Neural progenitor cell (in vitro differentiated cells): ENCODE data around the gene LRRC8A. TPM values are rescaled to one million over a fixed set of nuclear protein-coding genes. Genes with fewer than 3 reads are reported as not detected.

Source experiments
- DNase-seq: peaks from one replicate; pipeline ENCODE4 v3.0.0-alpha.2; 2016; ENCODE audit warnings: low spot score
- H2AFZ ChIP-seq: fragments of 200-600 bp; sonication (generic); replicated peaks from 2 replicates; pipeline ENCODE4 v1.6.1; 2016; ENCODE audit warnings: antibody characterized with exemption
- H3F3A ChIP-seq: fragments of 200-600 bp; sonication (generic); 2 replicates; pipeline ENCODE4 v1.6.1; 2016; ENCODE audit warnings: antibody characterized with exemption, low read depth
- H3K27ac ChIP-seq: fragments of 200-600 bp; sonication (generic); 2 replicates; pipeline ENCODE4 v1.5.1; 2016; ENCODE audit warnings: mild to moderate bottlenecking
- H3K27me3 ChIP-seq: fragments of 200-600 bp; sonication (generic); 2 replicates; pipeline ENCODE4 v1.6.1; 2016; ENCODE audit warnings: mild to moderate bottlenecking, moderate library complexity
- H3K36me3 ChIP-seq: fragments of 200-600 bp; sonication (generic); 2 replicates; pipeline ENCODE4 v1.5.1; 2016
- H3K4me1 ChIP-seq: fragments of 200-600 bp; sonication (generic); 2 replicates; pipeline ENCODE4 v1.6.1; 2016; ENCODE audit warnings: mixed run types
- H3K4me2 ChIP-seq: fragments of 200-600 bp; sonication (generic); 2 replicates; pipeline ENCODE4 v1.6.1; 2016
- H3K4me3 ChIP-seq: fragments of 200-600 bp; sonication (generic); 2 replicates; pipeline ENCODE4 v1.5.1; 2016
- H3K79me2 ChIP-seq: fragments of 200-600 bp; sonication (generic); 2 replicates; pipeline ENCODE4 v1.6.1; 2016; ENCODE audit warnings: low read depth
- H3K9ac ChIP-seq: fragments of 200-600 bp; sonication (generic); 2 replicates; pipeline ENCODE4 v1.6.1; 2016
- H3K9me3 ChIP-seq: fragments of 200-600 bp; sonication (generic); 2 replicates; pipeline ENCODE4 v1.5.1; 2016; ENCODE audit warnings: low read depth
- H4K20me1 ChIP-seq: fragments of 200-600 bp; sonication (generic); 2 replicates; pipeline ENCODE4 v1.6.1; 2016; ENCODE audit warnings: low read depth
- H3K27ac Mint-ChIP-seq: 3 replicates; pipeline ENCODE4 v1.8.0; 2021; ENCODE audit warnings: mixed read lengths
- H3K27me3 Mint-ChIP-seq: 2 replicates; pipeline ENCODE4 v1.8.0; 2022; ENCODE audit warnings: low read depth, mild to moderate bottlenecking, inconsistent platforms, moderate library complexity, mixed read lengths; ENCODE audit not compliant: insufficient read depth
- H3K36me3 Mint-ChIP-seq: 3 replicates; pipeline ENCODE4 v1.8.0; 2021; ENCODE audit warnings: mixed read lengths
- H3K4me1 Mint-ChIP-seq: 3 replicates; pipeline ENCODE4 v1.8.0; 2021; ENCODE audit warnings: mixed read lengths
- H3K4me3 Mint-ChIP-seq: 3 replicates; pipeline ENCODE4 v1.8.0; 2021; ENCODE audit warnings: mild to moderate bottlenecking, moderate library complexity, mixed read lengths
- H3K9me3 Mint-ChIP-seq: 3 replicates; pipeline ENCODE4 v1.8.0; 2020; ENCODE audit warnings: mixed read lengths
- CTCF ChIP-seq: fragments of 200-600 bp; sonication (generic); IDR thresholded peaks from 2 replicates; pipeline ENCODE4 v1.5.1; 2017; ENCODE audit warnings: antibody characterized with exemption, mild to moderate bottlenecking
- EZH2 ChIP-seq: fragments of 200-600 bp; sonication (generic); IDR thresholded peaks from 2 replicates; pipeline ENCODE4 v1.6.1; 2017; ENCODE audit warnings: antibody characterized with exemption, mild to moderate bottlenecking, moderate library complexity
- EZH2phosphoT487 ChIP-seq: fragments of 200-600 bp; sonication (generic); IDR thresholded peaks from 2 replicates; pipeline ENCODE4 v1.6.1; 2017; ENCODE audit warnings: antibody characterized with exemption
- total RNA-seq: library from RNA; depleted of rRNA; stranded (reverse); fragments of >200 nt; gene quantifications from 2 replicates; pipeline ENCODE4 v1.2.3, GENCODE V29; 2015; ENCODE audit warnings: low replicate concordance

Gene LRRC8A
- total RNA-seq, 1 donor from 2014 or later = 17.1 TPM

- H3K9me3 Mint-ChIP-seq = no peaks in the 10 kb centered on the region
- Histone ChIP-seq H3K9me3 (no peaks in the 10 kb centered on the region), H3K4me2 (no peak overlapping the region), H3K27me3 (no peaks in the 10 kb centered on the region), H3K27ac (no peak overlapping the region), H2AFZ (no peak overlapping the region), H3K9ac (no peak overlapping the region), H3K4me1 (no peaks in the 10 kb centered on the region), H3F3A (no peaks in the 10 kb centered on the region), H3K79me2 (peaks cover 16% of the 10 kb centered on the region), H3K4me3 (no peak overlapping the region), H4K20me1 (peaks cover 6% of the 10 kb centered on the region), H3K36me3 (no peaks in the 10 kb centered on the region)
- no peak overlapping the region for H3K4me3 Mint-ChIP-seq
- TF ChIP-seq EZH2 (no peak), EZH2phosphoT487 (no peak), CTCF (no peak)
- H3K27me3 Mint-ChIP-seq = no peaks in the 10 kb centered on the region
- H3K27ac Mint-ChIP-seq = no peak overlapping the region
- peaks cover 15% of the 10 kb centered on the region for H3K36me3 Mint-ChIP-seq
- H3K4me1 Mint-ChIP-seq = no peaks in the 10 kb centered on the region
- no peak for DNase-seq
Observed at GRCh38 chr9:128903871-128904620, 22.1 kb downstream of the LRRC8A start.

- no peaks in the 10 kb centered on the region for H3K27me3 ChIP-seq
- Mint-ChIP-seq H3K4me1 (peaks cover under 1% of the 10 kb centered on the region), H3K36me3 (peaks cover 19% of the 10 kb centered on the region), H3K9me3 (no peaks in the 10 kb centered on the region), H3K27me3 (no peaks in the 10 kb centered on the region), H3K27ac (no peak overlapping the region), H3K4me3 (no peak overlapping the region)
- no peak overlapping the region for H3K4me3 ChIP-seq
- H3K4me1 ChIP-seq = no peaks in the 10 kb centered on the region
- no peaks in the 10 kb centered on the region for H3K9me3 ChIP-seq
- H3F3A ChIP-seq = no peaks in the 10 kb centered on the region
- no peak for DNase-seq
- H2AFZ ChIP-seq = no peak overlapping the region
- H3K27ac ChIP-seq = no peak overlapping the region
- H3K79me2 ChIP-seq = peaks cover 15% of the 10 kb centered on the region
- peaks cover 19% of the 10 kb centered on the region for H4K20me1 ChIP-seq
- H3K36me3 ChIP-seq = no peaks in the 10 kb centered on the region
- TF ChIP-seq EZH2 (no peak), EZH2phosphoT487 (no peak), CTCF (no peak)
- H3K4me2 ChIP-seq = no peak overlapping the region
- no peak overlapping the region for H3K9ac ChIP-seq
Observed at GRCh38 chr9:128905964-128906363, 24.0 kb downstream of the LRRC8A start.

GRCh38 chr9:128906741-128907140 is 24.8 kb downstream of the LRRC8A start:
- Histone ChIP-seq H2AFZ (no peak overlapping the region), H4K20me1 (peaks cover 27% of the 10 kb centered on the region), H3K4me2 (no peak overlapping the region), H3K9ac (no peak overlapping the region), H3K79me2 (peaks cover 7% of the 10 kb centered on the region), H3F3A (no peaks in the 10 kb centered on the region), H3K27ac (no peak overlapping the region), H3K36me3 (no peaks in the 10 kb centered on the region), H3K4me1 (peaks cover 7% of the 10 kb centered on the region), H3K4me3 (no peak overlapping the region), H3K9me3 (no peaks in the 10 kb centered on the region), H3K27me3 (no peaks in the 10 kb centered on the region)
- DNase-seq = no peak
- peaks cover 19% of the 10 kb centered on the region for H3K36me3 Mint-ChIP-seq
- H3K4me1 Mint-ChIP-seq = peaks cover 6% of the 10 kb centered on the region
- peak overlapping the region; percentile 17 for H3K4me3 Mint-ChIP-seq
- TF ChIP-seq CTCF = no peak
- no peak for TF ChIP-seq EZH2
- TF ChIP-seq EZH2phosphoT487 = no peak
- H3K9me3 Mint-ChIP-seq = no peaks in the 10 kb centered on the region
- no peaks in the 10 kb centered on the region for H3K27me3 Mint-ChIP-seq
- no peak overlapping the region for H3K27ac Mint-ChIP-seq
